ENCODE results near the gene ADGRB2. TPM values are rescaled to one million over a fixed set of nuclear protein-coding genes. Genes with fewer than 3 reads are reported as not detected.

The ADGRB2 gene
- total RNA-seq, 1 donor from 2014 or later = 7.1 TPM

- no peak overlapping the region for H3K9ac ChIP-seq
Measured at GRCh38 chr1:31762323-31762722, 1.8 kb downstream of the ADGRB2 start.

GRCh38 chr1:31761883-31762282 is 2.3 kb downstream of the ADGRB2 start:
- H3K36me3 ChIP-seq = no peaks in the 10 kb centered on the region
- peaks cover 14% of the 10 kb centered on the region for H3K27me3 Mint-ChIP-seq (ENCODE audit: insufficient read depth, low read depth)
- H3K79me2 ChIP-seq (ENCODE audit: low read depth) = peaks cover 4% of the 10 kb centered on the region
- H3F3A ChIP-seq (ENCODE audit: low read depth) = peaks cover 56% of the 10 kb centered on the region
- TF ChIP-seq EZH2 (IDR thresholded peaks at IDR 0.05) (no peak), CTCF (IDR thresholded peaks at IDR 0.05) (no peak), EZH2phosphoT487 (IDR thresholded peaks at IDR 0.05) (no peak)
- no peaks in the 10 kb centered on the region for H3K9me3 ChIP-seq (ENCODE audit: low read depth)
- H3K4me1 Mint-ChIP-seq = peaks cover 66% of the 10 kb centered on the region
- no peak overlapping the region for H3K9ac ChIP-seq
- peaks cover 31% of the 10 kb centered on the region for H3K27me3 ChIP-seq
- H3K27ac ChIP-seq = no peak overlapping the region
- peaks cover 47% of the 10 kb centered on the region for H3K4me1 ChIP-seq
- H3K27ac Mint-ChIP-seq = no peak overlapping the region
- no peak overlapping the region for H3K4me3 ChIP-seq
- peak overlapping the region; percentile 81 for H3K4me3 Mint-ChIP-seq
- H3K9me3 Mint-ChIP-seq = no peaks in the 10 kb centered on the region
- peaks cover 23% of the 10 kb centered on the region for H4K20me1 ChIP-seq (ENCODE audit: low read depth)
- no peak for DNase-seq (ENCODE audit: low spot score)
- peak overlapping the region; percentile 83 for H3K4me2 ChIP-seq
- no peak overlapping the region for H2AFZ ChIP-seq (replicated peaks)
- no peaks in the 10 kb centered on the region for H3K36me3 Mint-ChIP-seq

More at GRCh38 chr1:31762323-31762722, 1.8 kb downstream of the ADGRB2 start:
- TF ChIP-seq EZH2 (IDR thresholded peaks at IDR 0.05) (no peak), CTCF (IDR thresholded peaks at IDR 0.05) (no peak), EZH2phosphoT487 (IDR thresholded peaks at IDR 0.05) (no peak)
- H3K79me2 ChIP-seq (ENCODE audit: low read depth) = peaks cover 4% of the 10 kb centered on the region
- Mint-ChIP-seq H3K27ac (no peak overlapping the region), H3K36me3 (no peaks in the 10 kb centered on the region), H3K4me1 (peaks cover 64% of the 10 kb centered on the region), H3K9me3 (no peaks in the 10 kb centered on the region), H3K4me3 (peak overlapping the region; percentile 81), H3K27me3 (ENCODE audit: insufficient read depth, low read depth) (peaks cover 14% of the 10 kb centered on the region)
- peaks cover 52% of the 10 kb centered on the region for H3K4me1 ChIP-seq
- peaks cover 56% of the 10 kb centered on the region for H3F3A ChIP-seq (ENCODE audit: low read depth)
- H4K20me1 ChIP-seq (ENCODE audit: low read depth) = peaks cover 23% of the 10 kb centered on the region
- no peaks in the 10 kb centered on the region for H3K9me3 ChIP-seq (ENCODE audit: low read depth)
- H3K36me3 ChIP-seq = no peaks in the 10 kb centered on the region
- no peak for DNase-seq (ENCODE audit: low spot score)
- H3K27ac ChIP-seq = no peak overlapping the region
- no peak overlapping the region for H2AFZ ChIP-seq (replicated peaks)
- H3K4me3 ChIP-seq = peak overlapping the region; percentile 58
- H3K27me3 ChIP-seq = peaks cover 31% of the 10 kb centered on the region
- peak overlapping the region; percentile 83 for H3K4me2 ChIP-seq

GRCh38 chr1:31760471-31761470 is 3.4 kb downstream of the ADGRB2 start:
- H3K4me1 Mint-ChIP-seq = peaks cover 58% of the 10 kb centered on the region

More at GRCh38 chr1:31760471-31761470, 3.4 kb downstream of the ADGRB2 start:
- H3K4me3 ChIP-seq = peak overlapping the region; percentile 83
- peaks cover 4% of the 10 kb centered on the region for H3K79me2 ChIP-seq (ENCODE audit: low read depth)
- no peaks in the 10 kb centered on the region for H3K36me3 ChIP-seq
- no peak overlapping the region for H3K27ac ChIP-seq
- peak overlapping the region; percentile 72 for H3K27ac Mint-ChIP-seq
- no peaks in the 10 kb centered on the region for H3K9me3 Mint-ChIP-seq
- no peaks in the 10 kb centered on the region for H3K36me3 Mint-ChIP-seq
- H4K20me1 ChIP-seq (ENCODE audit: low read depth) = peaks cover 23% of the 10 kb centered on the region
- H3K4me2 ChIP-seq = peak overlapping the region; percentile 98
- peak overlapping the region; percentile 92 for H2AFZ ChIP-seq (replicated peaks)
- H3K9ac ChIP-seq = no peak overlapping the region
- H3F3A ChIP-seq (ENCODE audit: low read depth) = peaks cover 51% of the 10 kb centered on the region
- peak; percentile 85 for DNase-seq (ENCODE audit: low spot score)
- TF ChIP-seq EZH2 (IDR thresholded peaks at IDR 0.05) (no peak), EZH2phosphoT487 (IDR thresholded peaks at IDR 0.05) (no peak), CTCF (IDR thresholded peaks at IDR 0.05) (no peak)
- peak overlapping the region; percentile 81 for H3K4me3 Mint-ChIP-seq
- H3K4me1 ChIP-seq = peaks cover 36% of the 10 kb centered on the region
- peaks cover 12% of the 10 kb centered on the region for H3K27me3 Mint-ChIP-seq (ENCODE audit: insufficient read depth, low read depth)
- H3K27me3 ChIP-seq = peaks cover 31% of the 10 kb centered on the region
- H3K9me3 ChIP-seq (ENCODE audit: low read depth) = no peaks in the 10 kb centered on the region
